HG02938 (cell line): Measurements from ENCODE around the gene TMSB4X.
"Not testable (repeated sequence)": the region's sequence is repeated elsewhere in the genome, so short reads cannot be mapped to it uniquely, and the experiment has no call there.

Experiments used
- ATAC-seq: cut with Tn5 transposase; IDR thresholded peaks from one replicate; pipeline ENCODE4 v1.9.1; 2021; ENCODE audit warnings: mild to moderate bottlenecking, moderate library complexity; ENCODE audit not compliant: unreplicated experiment

Gene TMSB4X

DNA sequence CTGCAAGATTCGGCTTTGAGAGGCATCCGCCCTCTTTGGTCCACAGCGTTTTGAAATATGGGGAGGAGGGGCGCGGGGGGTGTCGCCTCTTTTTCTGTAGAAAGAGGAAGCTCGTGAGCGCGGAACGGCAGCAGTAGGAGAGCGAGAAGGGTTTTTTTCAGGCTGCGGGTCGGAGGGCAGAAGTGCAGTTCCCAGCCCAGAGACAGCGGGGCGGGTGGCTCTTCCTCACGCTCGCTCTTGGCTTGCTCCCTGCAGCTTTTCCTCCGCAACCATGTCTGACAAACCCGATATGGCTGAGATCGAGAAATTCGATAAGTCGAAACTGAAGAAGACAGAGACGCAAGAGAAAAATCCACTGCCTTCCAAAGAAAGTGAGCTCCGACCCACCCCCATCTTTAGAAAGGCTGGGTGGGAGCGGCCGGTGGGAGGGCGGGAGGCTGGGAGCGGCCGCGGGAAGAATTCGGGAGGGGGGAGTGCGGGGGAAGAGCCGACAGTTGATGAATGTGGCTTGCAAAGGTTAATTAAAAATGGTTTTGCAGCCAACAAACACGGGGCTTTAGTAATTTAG, 1.2 kb downstream of the TMSB4X start:
- no peak for ATAC-seq

GRCh38 chrX:12976819-12977732, 2.2 kb downstream of the TMSB4X start:
- not testable (repeated sequence) for ATAC-seq

DNA sequence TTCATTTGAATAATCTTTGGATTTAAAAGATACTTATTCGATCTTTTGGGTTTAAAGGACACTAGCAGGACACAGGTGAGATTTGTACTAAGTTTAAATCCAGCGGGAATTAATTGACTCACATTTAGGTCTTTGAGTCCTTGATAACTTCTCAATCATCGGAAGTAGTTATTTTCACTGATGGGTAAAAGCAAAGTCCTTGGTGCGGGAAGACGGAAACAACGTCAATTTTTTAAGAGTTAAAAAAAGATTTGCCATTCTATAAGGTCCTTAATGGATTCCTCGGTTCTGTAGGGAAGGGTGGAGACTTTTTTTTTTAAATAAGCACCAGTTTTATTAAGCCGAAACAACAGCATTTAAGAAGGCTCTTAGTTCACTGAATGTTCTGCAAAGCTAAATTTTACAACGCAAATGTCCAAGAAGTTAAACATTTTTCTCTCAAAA, 2.9 kb downstream of the TMSB4X start:
- no peak for ATAC-seq

- ATAC-seq, result no peak
These were observed 3.5 kb downstream of the TMSB4X start for GRCh38 chrX:12978205-12979025.

GRCh38 chrX:12979026-12979607, 4.2 kb downstream of the TMSB4X start:
- ATAC-seq, result no peak

GRCh38 chrX:12979616-12980015, 4.7 kb downstream of the TMSB4X start:
- ATAC-seq, result no peak

GRCh38 chrX:12980039-12980438, 5.1 kb downstream of the TMSB4X start:
- ATAC-seq, result not testable (repeated sequence)

GRCh38 chrX:12981880-12982279, 7.0 kb downstream of the TMSB4X start:
- ATAC-seq, result no peak

- peak; percentile 65 for ATAC-seq
These were observed 9.9 kb downstream of the TMSB4X start for GRCh38 chrX:12984603-12985319.

- ATAC-seq, result peak; percentile 11
These were observed 10.4 kb downstream of the TMSB4X start for GRCh38 chrX:12985331-12985730.

GRCh38 chrX:12986164-12986779, 11.4 kb downstream of the TMSB4X start:
- peak; percentile 62 for ATAC-seq

DNA sequence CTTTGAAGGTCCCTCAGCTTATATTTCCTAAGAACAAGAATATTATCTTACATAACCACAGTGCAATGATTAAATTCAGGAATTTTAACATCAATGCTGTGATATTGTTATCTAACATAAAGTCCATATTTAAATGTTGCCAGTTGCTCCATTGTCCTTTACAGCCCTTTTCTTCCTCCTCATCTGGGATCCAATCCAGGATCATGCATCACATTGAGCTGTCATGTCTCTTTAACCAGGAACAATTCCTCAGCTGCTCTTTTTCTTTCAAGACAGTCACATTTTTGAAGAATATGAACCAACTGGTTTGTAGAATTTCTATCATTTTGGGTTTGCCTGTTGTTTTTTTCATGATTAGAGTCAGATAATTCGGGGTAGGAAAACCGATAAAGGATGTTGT, 12.0 kb downstream of the TMSB4X start:
- ATAC-seq, result no peak

DNA sequence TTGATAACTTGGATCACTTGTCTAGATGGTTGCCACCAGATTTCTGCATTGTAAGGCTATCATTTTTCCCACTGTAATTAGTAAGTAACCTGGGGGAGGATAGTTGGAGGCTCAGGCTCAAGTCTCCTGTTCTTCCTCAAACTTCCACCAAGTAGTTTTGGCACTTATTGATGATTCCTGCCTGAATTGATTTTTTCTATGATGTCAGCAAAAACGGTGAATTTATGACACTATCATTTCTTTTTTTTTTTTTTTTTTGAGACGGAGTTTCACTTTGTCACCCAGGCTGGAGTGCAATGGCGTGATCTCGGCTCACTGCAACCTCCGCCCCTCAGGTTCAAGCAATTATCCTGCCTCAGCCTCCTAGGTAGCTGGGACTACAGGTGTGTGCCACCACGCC, 12.4 kb downstream of the TMSB4X start:
- no peak for ATAC-seq

- ATAC-seq, result no peak
These were observed 13.1 kb downstream of the TMSB4X start for GRCh38 chrX:12987900-12988594.

DNA sequence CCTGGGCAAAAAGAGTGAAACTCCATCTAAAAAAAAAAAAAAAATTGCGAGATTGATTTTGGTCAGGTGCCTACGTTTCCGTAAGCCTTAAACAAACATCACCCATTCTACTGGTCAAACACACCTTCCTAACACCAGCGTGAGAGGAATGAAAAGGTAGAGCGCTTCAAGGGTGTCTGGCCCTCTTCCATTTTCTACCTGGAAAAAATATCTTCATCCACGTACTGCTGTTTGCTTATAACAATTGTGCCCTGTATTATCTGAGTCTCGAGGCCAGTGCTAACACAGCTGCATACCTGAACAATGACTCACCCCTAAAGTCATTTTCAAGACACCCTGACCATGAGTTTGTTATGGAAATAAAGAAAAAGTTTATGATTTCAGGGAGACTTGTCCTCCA, 13.9 kb downstream of the TMSB4X start:
- ATAC-seq, result no peak

DNA sequence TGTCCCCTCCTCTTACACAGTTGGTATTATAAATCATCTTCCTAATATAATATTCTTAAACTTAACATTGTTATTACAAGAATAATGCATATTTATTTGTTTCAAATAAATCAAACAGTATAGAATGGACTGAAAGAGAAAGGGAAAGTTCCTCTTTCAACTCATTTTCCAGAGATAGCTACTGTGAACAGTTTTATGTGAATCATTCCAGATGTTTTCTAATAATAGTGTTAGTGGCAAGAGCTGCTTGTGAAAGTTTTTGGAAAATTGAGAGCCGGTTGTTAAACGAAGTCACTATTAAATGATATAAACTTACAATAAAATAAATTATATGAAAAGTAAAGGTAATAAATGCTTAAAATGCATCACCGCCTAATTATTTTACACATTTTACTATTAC, 14.6 kb downstream of the TMSB4X start:
- ATAC-seq, result no peak

- no peak for ATAC-seq
These were observed 16.7 kb downstream of the TMSB4X start for GRCh38 chrX:12991575-12991974.

- no peak for ATAC-seq
These were observed 17.7 kb downstream of the TMSB4X start for GRCh38 chrX:12992544-12993118.

- ATAC-seq, result no peak
These were observed 18.9 kb downstream of the TMSB4X start for GRCh38 chrX:12993826-12994225.
